ENCODE data around the gene NOX3.
"Not testable (repeated sequence)": the region's sequence is repeated elsewhere in the genome, so short reads cannot be mapped to it uniquely, and the experiment has no call there.

NOX3 gene

GRCh38 chr6:155486721-155487294 is 31.2 kb upstream of the NOX3 start:
- no peaks in the 10 kb centered on the region for H3K4me1 Mint-ChIP-seq (ENCODE audit: low read depth)
- no peaks in the 10 kb centered on the region for H3K36me3 Mint-ChIP-seq (ENCODE audit: low read depth)

GRCh38 chr6:155485756-155486155 is 30.1 kb upstream of the NOX3 start:
- H3K36me3 Mint-ChIP-seq (ENCODE audit: low read depth), result no peaks in the 10 kb centered on the region
- H3K4me3 Mint-ChIP-seq, result no peak overlapping the region
- no peaks in the 10 kb centered on the region for H3K4me1 Mint-ChIP-seq (ENCODE audit: low read depth)
- no peaks in the 10 kb centered on the region for H3K9me3 Mint-ChIP-seq
- no peak overlapping the region for H3K27ac Mint-ChIP-seq
- peaks cover 19% of the 10 kb centered on the region for H3K27me3 Mint-ChIP-seq

More at GRCh38 chr6:155486721-155487294, 31.2 kb upstream of the NOX3 start:
- Mint-ChIP-seq H3K9me3 (no peaks in the 10 kb centered on the region), H3K27me3 (peaks cover 13% of the 10 kb centered on the region), H3K27ac (no peak overlapping the region), H3K4me3 (no peak overlapping the region)

GRCh38 chr6:155483858-155484257 is 28.2 kb upstream of the NOX3 start:
- Mint-ChIP-seq H3K36me3 (ENCODE audit: low read depth) (no peaks in the 10 kb centered on the region), H3K4me3 (no peak overlapping the region), H3K4me1 (ENCODE audit: low read depth) (peaks cover 6% of the 10 kb centered on the region), H3K27me3 (peaks cover 14% of the 10 kb centered on the region), H3K27ac (no peak overlapping the region), H3K9me3 (no peaks in the 10 kb centered on the region)

GRCh38 chr6:155481215-155481614 is 25.6 kb upstream of the NOX3 start:
- Mint-ChIP-seq H3K27me3 (peaks cover 14% of the 10 kb centered on the region), H3K27ac (no peak overlapping the region), H3K36me3 (ENCODE audit: low read depth) (no peaks in the 10 kb centered on the region), H3K4me3 (no peak overlapping the region), H3K4me1 (ENCODE audit: low read depth) (peaks cover 6% of the 10 kb centered on the region), H3K9me3 (no peaks in the 10 kb centered on the region)

GRCh38 chr6:155473741-155474140 is 18.1 kb upstream of the NOX3 start:
- H3K4me1 Mint-ChIP-seq (ENCODE audit: low read depth), result no peaks in the 10 kb centered on the region
- peaks cover 4% of the 10 kb centered on the region for H3K9me3 Mint-ChIP-seq
- H3K27me3 Mint-ChIP-seq, result no peaks in the 10 kb centered on the region
- no peak overlapping the region for H3K4me3 Mint-ChIP-seq
- H3K27ac Mint-ChIP-seq, result no peak overlapping the region
- H3K36me3 Mint-ChIP-seq (ENCODE audit: low read depth), result no peaks in the 10 kb centered on the region

GRCh38 chr6:155472886-155473285 is 17.2 kb upstream of the NOX3 start:
- Mint-ChIP-seq H3K27ac (no peak overlapping the region), H3K4me3 (no peak overlapping the region), H3K9me3 (peaks cover 7% of the 10 kb centered on the region), H3K36me3 (ENCODE audit: low read depth) (no peaks in the 10 kb centered on the region), H3K27me3 (no peaks in the 10 kb centered on the region), H3K4me1 (ENCODE audit: low read depth) (no peaks in the 10 kb centered on the region)

GRCh38 chr6:155470979-155471616 is 15.5 kb upstream of the NOX3 start:
- H3K27ac Mint-ChIP-seq; H3K4me3 Mint-ChIP-seq; H3K4me1 Mint-ChIP-seq (ENCODE audit: low read depth); H3K27me3 Mint-ChIP-seq; H3K36me3 Mint-ChIP-seq (ENCODE audit: low read depth): not testable (repeated sequence)
- peaks cover 13% of the 10 kb centered on the region for H3K9me3 Mint-ChIP-seq

GRCh38 chr6:155468543-155468942 is 12.9 kb upstream of the NOX3 start:
- peaks cover 15% of the 10 kb centered on the region for H3K9me3 Mint-ChIP-seq

GRCh38 chr6:155466539-155466938 is 10.9 kb upstream of the NOX3 start:
- no peak overlapping the region for H3K4me3 Mint-ChIP-seq
- peaks cover 15% of the 10 kb centered on the region for H3K9me3 Mint-ChIP-seq
- no peaks in the 10 kb centered on the region for H3K36me3 Mint-ChIP-seq (ENCODE audit: low read depth)
- H3K4me1 Mint-ChIP-seq (ENCODE audit: low read depth), result peaks cover 4% of the 10 kb centered on the region
- no peaks in the 10 kb centered on the region for H3K27me3 Mint-ChIP-seq
- no peak overlapping the region for H3K27ac Mint-ChIP-seq

More at GRCh38 chr6:155468543-155468942, 12.9 kb upstream of the NOX3 start:
- not testable (repeated sequence) for H3K36me3 Mint-ChIP-seq (ENCODE audit: low read depth); H3K27me3 Mint-ChIP-seq; H3K4me3 Mint-ChIP-seq; H3K4me1 Mint-ChIP-seq (ENCODE audit: low read depth); H3K27ac Mint-ChIP-seq

GRCh38 chr6:155461556-155461955 is 5.9 kb upstream of the NOX3 start:
- Mint-ChIP-seq H3K36me3 (ENCODE audit: low read depth) (no peaks in the 10 kb centered on the region), H3K9me3 (peaks cover 2% of the 10 kb centered on the region), H3K4me3 (no peak overlapping the region), H3K27ac (no peak overlapping the region), H3K4me1 (ENCODE audit: low read depth) (peaks cover 12% of the 10 kb centered on the region), H3K27me3 (peaks cover 5% of the 10 kb centered on the region)

- no peak overlapping the region for H3K27ac Mint-ChIP-seq
- peaks cover 7% of the 10 kb centered on the region for H3K4me1 Mint-ChIP-seq (ENCODE audit: low read depth)
These were observed 1.2 kb downstream of the NOX3 start for GRCh38 chr6:155454471-155454870.

GRCh38 chr6:155454008-155454407 is 1.6 kb downstream of the NOX3 start:
- Mint-ChIP-seq H3K9me3 (no peaks in the 10 kb centered on the region), H3K27me3 (peaks cover 23% of the 10 kb centered on the region), H3K4me1 (ENCODE audit: low read depth) (peaks cover 10% of the 10 kb centered on the region), H3K4me3 (no peak overlapping the region), H3K27ac (no peak overlapping the region), H3K36me3 (ENCODE audit: low read depth) (no peaks in the 10 kb centered on the region)

More at GRCh38 chr6:155454471-155454870, 1.2 kb downstream of the NOX3 start:
- H3K36me3 Mint-ChIP-seq (ENCODE audit: low read depth), result no peaks in the 10 kb centered on the region
- H3K4me3 Mint-ChIP-seq, result no peak overlapping the region
- no peaks in the 10 kb centered on the region for H3K9me3 Mint-ChIP-seq
- H3K27me3 Mint-ChIP-seq, result peaks cover 19% of the 10 kb centered on the region

GRCh38 chr6:155452576-155452975 is 3.1 kb downstream of the NOX3 start:
- Mint-ChIP-seq H3K27ac (no peak overlapping the region), H3K4me3 (no peak overlapping the region), H3K27me3 (peaks cover 23% of the 10 kb centered on the region), H3K9me3 (no peaks in the 10 kb centered on the region), H3K4me1 (ENCODE audit: low read depth) (peaks cover 10% of the 10 kb centered on the region), H3K36me3 (ENCODE audit: low read depth) (no peaks in the 10 kb centered on the region)

- not testable (repeated sequence) for H3K36me3 Mint-ChIP-seq (ENCODE audit: low read depth); H3K4me1 Mint-ChIP-seq (ENCODE audit: low read depth); H3K27ac Mint-ChIP-seq; H3K9me3 Mint-ChIP-seq; H3K4me3 Mint-ChIP-seq
- peaks cover 27% of the 10 kb centered on the region for H3K27me3 Mint-ChIP-seq
These were observed 4.1 kb downstream of the NOX3 start for GRCh38 chr6:155451530-155451929.

- Mint-ChIP-seq H3K36me3 (ENCODE audit: low read depth) (no peaks in the 10 kb centered on the region), H3K4me1 (ENCODE audit: low read depth) (peaks cover 13% of the 10 kb centered on the region), H3K27ac (no peak overlapping the region), H3K9me3 (no peaks in the 10 kb centered on the region), H3K4me3 (no peak overlapping the region), H3K27me3 (peaks cover 24% of the 10 kb centered on the region)
These were observed 5.4 kb downstream of the NOX3 start for GRCh38 chr6:155450240-155450581.

Measured in stimulated activated naive CD8-positive, alpha-beta T cell treated with anti-CD3 and anti-CD28 coated beads, Interleukin-15, Interleukin-2, amounts not matched to agents 100 ng/mL and 50 ng/mL, for 24 hours (primary cell).